GM18519 (cell line): ENCODE measurements around the gene CPM.

Experiments
- ATAC-seq: cut with Tn5 transposase; IDR thresholded peaks from one replicate; pipeline ENCODE4 v1.9.1; 2021; ENCODE audit warnings: mild to moderate bottlenecking, moderate library complexity; ENCODE audit not compliant: unreplicated experiment, low FRiP score

The CPM gene

DNA sequence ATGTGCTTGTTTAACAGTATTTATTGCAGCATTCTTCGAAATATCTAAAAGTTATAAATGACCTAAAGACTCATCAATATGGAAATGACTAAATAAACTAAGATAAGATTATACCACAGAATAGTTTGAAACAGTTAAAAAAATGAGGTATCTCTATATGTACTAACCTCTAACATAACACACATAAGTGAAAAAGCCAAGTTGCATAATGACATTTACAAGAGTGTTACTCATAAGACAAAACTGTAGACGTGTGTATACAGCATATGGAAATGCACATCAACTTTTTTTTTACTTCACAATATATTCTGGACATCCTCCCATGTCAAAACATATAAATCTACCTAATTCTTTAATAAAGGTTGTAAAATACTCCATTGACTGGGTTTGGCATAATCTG, 22.8 kb downstream of the CPM start:
- ATAC-seq: no peak

DNA sequence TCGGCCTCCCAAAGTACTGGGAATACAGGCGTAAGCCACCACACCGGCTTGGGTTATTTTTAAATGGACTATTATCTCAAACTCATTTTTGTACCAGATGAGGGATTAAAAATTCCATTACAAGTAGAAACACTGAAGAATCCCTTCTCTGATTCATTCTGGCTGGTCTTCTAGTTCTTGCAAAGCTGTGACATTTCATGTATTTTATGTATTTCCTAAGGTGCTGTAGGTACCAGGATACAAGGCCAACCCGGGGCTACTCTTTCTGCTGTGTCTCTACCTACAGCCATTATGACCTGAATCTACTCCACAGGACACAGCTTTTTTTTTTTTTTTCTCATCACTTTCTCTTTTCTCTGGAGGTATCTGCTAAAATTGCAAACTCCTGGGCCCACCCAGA, 24.9 kb downstream of the CPM start:
- no peak for ATAC-seq

DNA sequence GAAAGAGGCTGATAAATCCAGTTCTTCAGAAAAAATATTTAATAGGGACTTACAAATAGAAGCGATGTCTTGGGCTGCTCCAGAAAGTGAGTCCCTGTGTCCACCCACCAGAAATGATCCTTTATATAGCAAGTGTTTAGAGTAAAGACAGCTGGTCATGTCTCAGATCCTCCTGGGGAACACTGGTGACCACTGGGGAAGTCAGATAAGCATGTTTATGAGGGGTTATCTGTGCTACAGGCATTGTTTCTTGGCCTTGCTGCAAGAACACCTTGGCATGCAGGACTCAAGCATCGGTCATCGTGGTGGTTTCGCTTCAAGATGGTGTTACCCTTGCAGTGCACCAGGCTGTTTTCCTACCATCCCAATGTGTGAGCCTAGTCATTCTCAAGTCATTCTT, 27.2 kb downstream of the CPM start:
- ATAC-seq: no peak

DNA sequence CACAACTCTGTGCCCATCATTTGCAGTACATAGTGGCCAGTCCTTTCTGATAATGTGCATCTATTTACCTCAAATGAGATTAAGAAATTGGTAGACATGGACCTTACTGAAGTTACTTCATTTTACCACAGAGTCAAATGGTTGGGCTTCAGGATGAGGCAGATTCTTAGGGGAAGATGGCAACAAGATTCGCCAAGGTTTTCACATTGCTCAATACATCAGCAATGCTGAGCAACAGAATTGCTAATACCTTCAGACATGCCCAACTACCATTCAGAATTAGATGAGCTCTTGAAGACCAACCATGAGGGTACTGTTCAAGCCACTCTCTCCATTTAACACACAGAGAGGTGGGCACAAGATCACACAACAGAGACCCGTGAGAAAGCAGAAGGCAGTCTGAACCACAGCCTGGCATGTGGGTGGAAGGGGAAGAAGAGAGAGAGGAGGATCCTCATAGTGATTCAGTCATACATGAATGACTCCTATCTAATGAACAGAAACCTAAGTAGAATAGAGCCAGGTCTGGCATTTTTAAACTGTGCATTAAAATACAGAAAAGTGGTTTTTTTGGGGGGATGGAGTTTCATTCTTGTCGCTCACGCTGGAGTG, 28.5 kb downstream of the CPM start:
- no peak for ATAC-seq

DNA sequence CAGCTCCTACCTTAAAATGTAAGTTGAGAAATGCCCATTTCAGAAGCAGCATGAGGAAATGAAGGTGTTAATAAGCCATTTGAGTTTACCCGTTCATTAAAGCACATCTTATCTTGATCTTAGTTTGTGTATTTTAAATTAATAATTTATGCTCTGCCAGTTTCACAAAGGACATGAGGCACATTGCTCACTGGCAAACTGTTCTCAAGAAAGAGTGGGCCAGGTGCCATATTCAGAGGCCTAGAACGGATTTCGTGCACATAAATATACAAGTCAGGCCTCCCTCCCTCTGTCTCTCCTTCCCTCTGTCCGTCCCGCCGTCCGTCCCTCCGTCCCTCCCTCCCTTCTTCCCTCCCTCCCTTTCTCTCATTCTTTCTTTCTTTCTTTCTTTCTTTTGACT, 29.5 kb downstream of the CPM start:
- ATAC-seq: no peak

DNA sequence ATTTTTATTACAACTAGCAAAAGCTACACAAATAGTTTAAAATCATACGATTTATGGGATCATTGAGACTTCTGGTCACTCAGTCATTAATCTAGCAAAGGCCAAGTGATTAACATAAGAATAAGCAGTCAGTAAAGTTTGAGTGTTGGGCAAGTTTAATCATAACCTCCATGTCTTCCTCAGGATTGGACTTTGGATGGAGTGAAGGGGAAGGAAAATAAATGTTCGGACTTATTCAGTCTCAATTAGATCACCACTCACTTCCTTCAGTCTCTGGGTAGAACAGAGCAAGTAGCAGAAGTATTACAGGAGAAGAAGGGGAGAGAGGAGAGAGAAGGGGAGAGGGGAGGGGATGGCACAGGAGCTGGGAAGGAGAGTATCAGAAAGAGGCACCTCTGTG, 31.4 kb downstream of the CPM start:
- ATAC-seq: no peak

DNA sequence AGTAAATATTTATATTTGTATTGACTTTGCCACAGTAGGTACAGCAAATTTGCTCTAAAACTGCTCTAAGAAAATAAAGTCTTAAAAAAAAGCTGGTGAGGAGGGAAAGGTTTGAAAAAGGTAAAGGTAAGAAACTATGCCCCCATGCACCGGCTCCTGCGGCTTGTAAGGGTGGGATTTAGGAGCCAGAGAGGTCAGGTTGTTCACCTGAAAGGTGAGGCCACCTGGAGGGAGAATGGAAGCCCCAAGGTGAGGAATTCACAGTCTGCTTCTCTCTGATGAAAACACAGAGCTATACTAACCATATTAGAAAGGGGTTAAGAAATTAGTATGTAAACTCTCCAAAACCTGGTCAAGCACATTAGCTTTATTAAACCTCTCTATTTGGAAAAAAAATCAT, 31.8 kb downstream of the CPM start:
- no peak for ATAC-seq

DNA sequence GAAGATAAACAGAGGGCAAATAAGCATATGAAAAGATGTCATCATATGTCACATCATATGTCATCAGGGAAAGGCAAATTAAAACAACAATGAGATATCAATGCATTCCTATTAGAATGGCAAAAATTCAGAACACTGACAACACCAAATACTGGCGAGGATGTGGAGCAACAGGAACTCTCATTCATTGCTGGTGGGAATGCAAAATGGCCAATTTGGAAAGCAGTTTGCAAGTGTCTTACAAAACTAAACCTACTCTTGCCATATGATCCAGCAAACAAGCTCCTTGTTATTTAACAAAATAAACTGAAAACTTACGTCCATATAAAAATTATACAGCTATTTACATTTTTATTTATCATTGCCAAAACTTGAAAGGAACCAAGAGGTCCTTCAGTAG, 32.7 kb downstream of the CPM start:
- no peak for ATAC-seq

DNA sequence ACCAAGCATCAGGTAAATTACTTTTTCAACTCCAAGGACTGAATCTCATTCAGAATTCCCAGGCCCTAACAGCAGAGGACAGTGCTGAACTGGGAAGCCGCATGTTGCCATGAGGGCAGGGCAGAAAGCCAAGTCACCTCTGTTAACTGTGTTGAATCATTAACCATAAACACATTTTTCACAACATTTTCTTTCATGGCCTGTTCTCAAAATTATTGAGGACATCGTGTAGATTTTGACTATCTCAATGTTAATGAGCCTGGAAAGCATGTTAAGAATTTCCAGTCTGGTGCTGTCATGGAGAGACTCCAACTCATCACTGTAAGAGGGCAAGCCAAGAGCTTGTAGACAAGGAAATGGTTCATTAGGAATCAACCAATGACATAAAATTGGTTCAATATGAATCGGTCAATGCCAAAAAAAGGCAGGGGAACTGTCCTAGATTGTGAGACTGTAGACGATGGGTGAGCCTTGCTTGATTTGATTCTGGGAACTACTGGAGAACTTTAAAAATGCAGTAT, 33.7 kb downstream of the CPM start:
- no peak for ATAC-seq

DNA sequence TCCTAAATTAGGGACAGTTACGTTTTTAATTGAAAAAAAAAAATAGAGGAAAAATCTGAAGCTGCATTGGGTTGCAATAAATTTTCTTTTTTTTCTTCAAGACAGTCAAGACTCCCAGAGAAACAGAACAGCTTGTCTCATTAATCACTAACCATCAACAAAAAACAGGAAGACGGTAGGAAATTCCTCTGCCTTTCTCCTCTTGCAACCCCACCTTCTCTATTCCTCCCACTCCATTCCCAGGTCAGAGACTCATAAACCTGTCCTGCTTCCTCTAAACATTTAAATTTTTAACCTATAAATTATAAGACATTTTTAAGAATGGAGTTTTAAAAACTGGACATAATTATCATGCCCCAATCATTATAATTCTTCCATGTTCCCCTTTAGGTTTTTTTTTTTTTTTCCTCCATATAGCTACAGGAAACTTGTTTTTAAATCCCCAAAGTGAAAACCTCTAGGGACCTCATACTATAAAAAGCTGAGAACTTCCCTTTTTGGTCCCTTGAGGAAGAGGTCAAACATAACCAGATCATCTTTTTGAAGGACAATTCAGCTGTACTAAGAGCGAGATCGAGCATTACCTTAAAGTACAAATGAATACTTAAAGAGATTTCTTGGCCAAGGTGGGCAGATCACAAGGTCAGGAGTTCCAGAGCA, 36.0 kb downstream of the CPM start:
- no peak for ATAC-seq

DNA sequence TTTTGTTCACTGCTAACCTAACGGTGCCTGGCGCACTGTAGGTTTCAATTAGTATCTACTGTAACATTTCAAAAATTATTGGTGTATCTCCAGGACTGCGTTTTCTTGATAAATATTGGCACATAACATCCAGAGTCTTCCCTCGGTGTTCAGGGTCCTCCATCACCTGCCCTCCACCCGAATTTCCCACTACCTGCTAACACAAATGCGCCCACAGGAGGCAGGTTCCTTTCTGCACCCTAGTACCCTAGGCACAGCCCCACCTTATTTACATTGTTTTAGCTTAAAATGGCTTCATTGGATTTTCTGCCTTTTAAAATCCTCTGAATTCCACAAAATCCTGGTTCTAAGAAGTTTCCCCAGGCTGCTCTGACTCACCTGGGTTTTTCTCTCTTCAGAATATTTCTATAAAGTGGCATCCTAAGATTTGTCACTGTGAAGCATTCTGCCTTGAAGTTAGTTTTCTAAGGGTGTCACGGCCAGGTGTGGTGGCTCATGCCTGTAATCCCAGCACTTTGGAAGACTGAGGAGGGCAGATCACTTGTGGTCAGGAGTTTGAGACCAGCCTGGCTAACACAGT, 38.6 kb downstream of the CPM start:
- no peak for ATAC-seq

DNA sequence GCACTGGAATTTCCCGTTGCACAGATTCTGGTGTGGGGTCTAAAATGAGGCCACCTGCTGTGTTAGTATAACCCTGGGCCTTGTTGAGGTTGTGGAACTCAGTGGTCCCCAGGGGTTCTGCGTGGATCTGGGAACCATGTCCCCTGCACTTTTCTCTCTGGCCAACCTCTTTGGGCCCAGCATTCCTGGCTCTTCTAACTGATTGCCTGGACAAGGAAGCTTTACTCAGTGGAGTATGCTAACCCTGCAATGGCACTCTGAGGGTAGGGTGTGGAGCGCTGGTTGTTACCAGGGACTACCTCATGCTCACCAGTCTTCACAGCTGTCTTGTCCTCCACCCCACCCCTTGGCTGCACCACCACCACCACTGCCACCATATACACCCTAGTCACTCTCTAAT, 39.2 kb downstream of the CPM start:
- no peak for ATAC-seq

DNA sequence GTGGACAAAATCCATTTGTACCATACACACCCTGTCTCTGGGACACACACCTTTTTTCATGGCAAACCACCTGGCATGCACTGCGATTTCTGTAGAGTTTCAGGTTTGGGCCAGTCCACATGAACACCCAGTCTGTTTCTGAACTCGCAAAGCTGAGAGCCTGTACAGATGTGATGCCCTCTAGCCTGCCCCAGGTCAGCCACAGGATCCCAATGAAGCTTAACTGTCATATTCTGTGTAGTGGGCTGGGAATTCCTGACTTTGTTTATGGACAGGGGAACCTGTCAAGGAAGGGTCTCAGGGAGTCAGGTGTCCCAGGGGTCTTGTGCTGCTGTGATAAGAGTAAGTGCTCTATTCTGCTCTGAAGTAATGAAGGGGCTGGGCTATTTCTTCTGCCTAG, 39.8 kb downstream of the CPM start:
- ATAC-seq: no peak

DNA sequence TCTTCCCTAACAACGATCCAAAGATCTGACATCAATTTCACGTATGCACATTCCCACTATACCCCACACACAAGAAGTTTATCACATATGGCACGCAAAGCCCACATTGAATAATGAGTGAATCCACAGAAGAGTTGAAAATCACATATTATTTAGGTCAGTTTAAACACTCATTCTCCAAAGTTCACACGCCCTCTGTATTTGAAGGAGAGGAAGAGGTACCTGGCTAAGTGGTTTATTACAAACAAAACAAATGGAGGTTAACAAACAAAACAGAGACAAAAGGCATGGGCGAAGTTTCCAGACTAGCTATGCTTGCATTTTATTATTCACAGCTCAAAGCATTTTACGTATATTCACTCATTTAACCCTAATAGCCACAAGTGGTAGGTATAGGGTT, 41.8 kb downstream of the CPM start:
- no peak for ATAC-seq

DNA sequence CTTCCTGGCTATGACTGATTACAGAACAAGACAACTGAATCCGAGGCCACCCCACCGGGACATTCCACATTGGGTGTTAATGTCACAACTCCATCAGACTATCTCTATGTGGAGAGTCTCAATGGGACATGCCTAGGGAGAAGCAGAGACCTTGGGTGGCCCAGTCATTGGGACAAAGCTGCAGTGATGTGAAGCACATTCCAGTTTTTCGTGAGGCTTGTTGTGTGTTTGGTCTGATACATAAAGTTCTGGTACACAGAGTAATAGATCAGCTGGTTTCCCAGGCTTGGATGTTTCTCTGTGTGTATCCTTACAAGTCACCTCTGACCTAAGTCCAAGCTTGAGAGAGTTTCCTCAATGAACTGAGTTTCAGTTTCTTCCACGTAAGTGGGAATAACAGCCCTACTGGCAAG, 42.3 kb downstream of the CPM start:
- ATAC-seq: no peak

DNA sequence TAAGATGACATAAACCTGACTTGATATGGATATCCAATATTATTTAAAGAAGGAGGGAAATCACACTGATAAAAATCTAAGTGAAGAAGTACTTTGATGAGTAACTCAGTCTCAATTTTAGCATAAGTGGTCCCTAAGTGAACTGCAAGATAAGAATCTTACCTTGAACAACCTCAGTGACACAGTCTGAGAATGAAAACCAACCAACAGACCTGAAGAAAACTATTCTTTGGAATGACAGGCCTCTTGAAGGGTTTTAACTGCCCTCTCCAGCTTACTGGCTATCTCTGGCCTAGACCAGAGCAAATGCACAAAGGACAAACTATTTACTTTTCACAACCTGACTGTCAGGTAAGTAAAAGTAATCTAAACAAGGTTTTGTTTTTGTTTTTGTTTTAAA, 44.7 kb downstream of the CPM start:
- no peak for ATAC-seq

DNA sequence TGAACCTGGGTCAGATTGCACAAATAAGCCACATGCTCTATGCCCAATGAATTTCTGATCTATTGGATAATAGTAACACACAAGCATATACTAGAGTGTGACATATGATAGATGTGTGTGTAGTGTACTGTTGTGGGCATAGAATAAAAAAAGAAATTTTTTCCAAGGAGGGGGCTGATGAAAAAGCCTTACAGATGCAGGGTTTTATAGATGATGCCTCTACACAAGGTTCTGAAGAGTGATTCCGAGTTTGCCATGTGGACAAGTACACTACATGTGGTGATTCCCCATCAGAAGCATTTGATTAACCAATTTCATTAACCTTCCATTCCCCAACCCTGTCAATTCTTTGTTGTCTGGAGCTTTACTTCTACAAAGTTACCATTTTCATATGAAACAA, 45.3 kb downstream of the CPM start:
- ATAC-seq: no peak

DNA sequence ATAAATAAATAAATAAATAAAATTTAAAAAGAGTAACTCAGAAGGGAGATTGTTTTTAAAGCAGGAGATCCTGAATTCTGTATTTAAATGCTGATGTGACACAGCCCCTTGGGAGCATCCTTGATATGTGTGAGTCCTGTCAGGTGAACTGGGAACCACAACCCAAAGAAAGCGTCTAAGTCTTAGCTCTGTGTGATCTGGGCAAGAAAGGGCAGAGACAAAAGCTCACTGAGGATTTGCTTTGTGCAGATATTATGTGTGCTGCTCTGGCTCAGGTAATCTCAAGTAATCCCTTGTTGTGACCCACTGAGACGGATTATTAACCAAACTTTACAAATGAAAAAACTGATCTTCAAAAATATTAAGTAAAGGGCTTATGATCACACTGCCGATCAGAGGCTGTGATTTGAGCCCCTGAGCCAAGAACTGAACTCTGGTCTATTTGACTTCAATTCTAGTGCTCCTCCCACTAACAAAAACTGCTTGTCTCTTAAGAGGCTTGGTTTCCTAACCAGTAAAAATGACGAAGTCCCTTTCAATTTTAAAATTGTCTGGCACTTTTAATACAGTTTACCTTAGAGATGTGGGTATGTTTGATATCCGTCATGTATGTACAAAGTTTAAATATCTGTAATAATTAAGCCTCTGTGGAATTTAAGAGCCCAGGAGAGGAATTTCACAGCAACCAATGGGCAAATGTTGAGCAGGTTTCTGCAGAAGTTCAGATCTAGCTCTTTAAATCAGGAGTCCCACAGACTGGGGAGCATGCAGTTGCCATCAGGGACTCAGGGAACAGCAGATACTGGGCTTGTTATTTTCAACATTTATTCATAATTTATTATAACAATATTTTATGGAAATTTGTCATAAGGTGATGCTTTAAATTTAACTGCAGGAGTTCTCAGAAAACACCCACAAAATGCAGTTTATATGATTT, 46.1 kb downstream of the CPM start:
- ATAC-seq: no peak

DNA sequence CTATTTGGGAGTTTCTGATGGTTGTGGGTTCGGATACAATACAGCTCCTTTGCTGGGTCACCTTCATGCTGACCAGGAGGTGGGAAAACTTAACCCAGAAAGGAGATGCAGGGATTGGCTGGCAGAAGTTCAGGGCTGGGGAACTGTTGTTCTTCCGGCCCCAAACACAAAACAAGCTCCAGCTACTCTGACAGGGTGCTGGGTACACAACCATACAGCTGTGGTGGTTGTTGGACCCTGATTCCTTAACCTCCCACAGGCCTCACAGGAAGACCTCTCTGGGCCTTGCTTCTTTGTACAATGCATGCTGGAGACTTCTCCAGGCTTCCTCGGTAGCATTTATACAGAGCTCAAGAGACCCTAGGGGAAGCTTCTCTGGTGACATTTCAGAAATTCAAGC, 47.6 kb downstream of the CPM start:
- no peak for ATAC-seq

DNA sequence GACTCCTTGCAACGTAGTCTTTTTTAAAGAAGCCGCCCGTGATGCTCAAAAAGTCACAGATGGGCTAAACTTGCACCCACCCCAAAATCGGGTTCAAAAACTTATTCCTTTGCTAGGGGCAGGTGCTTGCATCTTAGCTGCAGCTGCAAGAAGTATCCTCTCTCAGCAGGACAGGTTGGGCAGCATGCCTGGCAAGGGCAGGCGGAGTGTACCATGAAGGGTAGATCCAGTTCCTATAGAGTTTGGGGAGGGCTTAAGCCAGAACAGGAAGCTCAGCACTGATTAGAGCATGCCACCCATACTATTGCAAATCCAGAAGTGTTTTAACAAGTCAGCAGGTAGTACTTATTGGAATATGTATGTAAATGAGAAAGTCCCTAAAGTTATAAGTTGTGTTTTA, 48.7 kb downstream of the CPM start:
- ATAC-seq: no peak

DNA sequence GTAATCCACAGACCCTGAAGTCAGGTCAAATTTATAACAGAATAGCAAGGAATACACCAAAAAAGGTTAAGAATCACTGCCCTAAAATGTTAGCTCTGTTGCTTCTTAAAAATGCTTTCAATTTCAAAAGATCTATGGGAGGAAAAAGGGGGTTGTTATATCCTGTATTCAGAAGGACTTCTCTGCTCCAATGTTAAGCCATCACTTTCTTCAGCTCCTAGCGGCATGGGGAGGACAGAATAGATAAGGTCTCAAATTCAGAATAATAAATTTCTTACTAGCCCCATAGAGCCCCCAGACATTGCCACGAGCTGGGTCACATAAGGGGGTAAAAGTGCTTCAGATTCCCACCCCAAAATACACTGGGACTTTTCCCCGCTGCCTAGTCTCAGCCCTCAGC, 49.8 kb downstream of the CPM start:
- no peak for ATAC-seq
